HG03175 (cell line): ENCODE results near the gene SPATA33.

ENCODE experiments used
- ATAC-seq: cut with Tn5 transposase; IDR thresholded peaks from one replicate; pipeline ENCODE4 v1.9.1; 2021; ENCODE audit warnings: mild to moderate bottlenecking, moderate library complexity; ENCODE audit not compliant: unreplicated experiment

The SPATA33 gene

GRCh38 chr16:89706518-89707260, 49.1 kb downstream of the SPATA33 start:
- no peak for ATAC-seq

DNA sequence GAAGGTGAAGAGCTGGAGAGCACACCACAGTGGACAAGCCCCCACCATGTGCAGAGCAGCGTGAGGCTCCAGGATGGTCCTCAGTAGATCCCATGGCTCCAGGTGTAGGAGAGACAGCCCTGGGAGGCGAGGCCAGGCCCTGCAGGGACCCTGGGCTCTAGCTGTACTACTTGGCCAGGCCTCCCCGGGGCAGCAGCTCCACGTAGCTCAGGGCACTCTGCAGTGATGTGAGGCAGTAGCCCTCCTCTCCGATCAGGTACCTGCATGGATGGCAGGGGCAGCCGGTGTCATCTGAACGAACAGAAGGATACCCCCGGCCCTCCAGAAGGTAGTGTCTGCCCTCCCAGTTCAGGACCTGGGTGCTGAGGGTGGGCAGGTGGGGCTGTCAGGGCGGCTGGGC, 50.1 kb downstream of the SPATA33 start:
- no peak for ATAC-seq

DNA sequence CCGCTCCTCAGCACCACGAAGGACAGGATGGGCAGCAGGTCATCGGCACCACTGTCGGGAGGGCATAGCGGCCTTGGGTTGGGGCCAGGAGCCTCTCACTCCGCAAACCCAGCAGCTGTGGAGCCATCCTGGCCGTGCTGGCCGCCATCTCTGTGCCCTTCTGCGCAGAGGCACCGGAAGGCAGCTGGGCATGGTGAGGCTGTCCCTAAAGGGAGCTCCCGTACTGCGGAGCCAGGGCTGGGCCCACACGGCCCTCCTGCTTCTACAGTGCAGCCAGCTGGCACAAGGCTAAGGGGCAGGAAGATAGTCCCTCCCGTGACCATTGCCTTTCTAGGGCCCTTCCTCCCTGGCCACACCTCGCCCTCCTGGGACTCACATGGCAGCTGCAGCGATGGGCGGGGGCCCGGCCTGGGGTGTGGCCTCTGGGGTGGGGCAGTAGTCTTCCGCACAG, 50.9 kb downstream of the SPATA33 start:
- no peak for ATAC-seq

DNA sequence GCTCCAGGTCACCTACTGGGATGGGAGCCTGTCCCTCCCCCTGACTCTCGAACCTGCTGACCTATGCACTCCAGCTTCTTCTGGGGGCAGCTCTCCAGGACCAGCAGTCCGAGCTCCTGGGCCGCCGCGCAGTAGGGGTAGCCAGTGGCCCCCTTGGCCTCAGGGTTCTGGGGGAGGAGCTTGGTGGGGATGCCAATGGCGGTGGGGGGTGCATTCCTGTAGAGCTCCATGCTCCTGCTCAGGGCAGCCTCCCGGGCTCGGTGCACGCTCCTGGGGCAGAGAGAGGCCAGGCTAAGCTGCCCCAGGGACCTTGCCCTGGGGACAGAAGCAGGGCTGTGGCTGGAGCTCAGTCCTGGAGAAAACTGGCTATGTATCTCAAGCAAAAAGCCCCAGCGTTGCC, 51.5 kb downstream of the SPATA33 start:
- ATAC-seq = no peak

GRCh38 chr16:89709716-89710432, 52.2 kb downstream of the SPATA33 start:
- no peak for ATAC-seq

DNA sequence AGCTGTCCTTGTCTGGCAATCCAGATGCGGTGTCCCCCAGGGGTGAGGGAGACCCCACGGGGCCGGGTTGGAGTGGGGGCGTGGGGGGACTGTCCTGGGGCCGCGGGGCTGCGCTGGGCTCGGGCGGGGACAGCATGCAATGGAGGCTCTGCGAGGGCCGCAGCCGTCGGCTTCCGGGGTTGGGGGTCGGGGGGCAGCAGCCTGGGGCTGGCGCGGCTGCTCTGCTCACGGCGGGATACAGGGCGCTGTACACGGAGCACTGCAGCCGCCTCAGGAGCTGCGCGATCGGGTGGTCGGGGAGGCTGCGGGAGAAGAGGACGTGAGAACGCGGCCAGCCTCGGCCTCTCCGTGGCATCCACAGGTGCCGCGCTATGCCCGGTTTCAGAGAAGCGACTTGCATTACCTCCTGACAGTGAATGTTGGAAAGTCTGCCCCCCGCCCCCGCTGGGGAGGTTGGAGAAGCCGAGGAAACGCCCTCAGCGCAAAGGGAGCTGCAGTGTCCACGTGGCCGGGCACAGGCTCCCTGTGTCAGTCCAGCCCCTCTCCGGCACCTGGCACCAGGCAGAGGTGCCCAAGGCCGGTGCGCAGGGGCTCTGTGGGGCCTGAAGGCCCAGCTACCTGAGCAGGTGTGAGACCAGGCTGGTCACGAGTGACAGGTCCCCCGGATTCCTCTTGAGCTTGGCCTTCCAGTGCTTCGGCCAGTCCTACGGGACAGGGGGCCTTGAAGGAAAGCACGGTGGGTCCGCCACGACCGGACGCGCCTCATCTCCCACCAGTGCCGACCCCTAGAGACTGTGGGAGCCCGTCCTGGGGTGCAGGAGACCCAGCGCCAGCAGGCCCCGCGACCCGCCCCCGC, 53.3 kb downstream of the SPATA33 start:
- ATAC-seq = no peak

DNA sequence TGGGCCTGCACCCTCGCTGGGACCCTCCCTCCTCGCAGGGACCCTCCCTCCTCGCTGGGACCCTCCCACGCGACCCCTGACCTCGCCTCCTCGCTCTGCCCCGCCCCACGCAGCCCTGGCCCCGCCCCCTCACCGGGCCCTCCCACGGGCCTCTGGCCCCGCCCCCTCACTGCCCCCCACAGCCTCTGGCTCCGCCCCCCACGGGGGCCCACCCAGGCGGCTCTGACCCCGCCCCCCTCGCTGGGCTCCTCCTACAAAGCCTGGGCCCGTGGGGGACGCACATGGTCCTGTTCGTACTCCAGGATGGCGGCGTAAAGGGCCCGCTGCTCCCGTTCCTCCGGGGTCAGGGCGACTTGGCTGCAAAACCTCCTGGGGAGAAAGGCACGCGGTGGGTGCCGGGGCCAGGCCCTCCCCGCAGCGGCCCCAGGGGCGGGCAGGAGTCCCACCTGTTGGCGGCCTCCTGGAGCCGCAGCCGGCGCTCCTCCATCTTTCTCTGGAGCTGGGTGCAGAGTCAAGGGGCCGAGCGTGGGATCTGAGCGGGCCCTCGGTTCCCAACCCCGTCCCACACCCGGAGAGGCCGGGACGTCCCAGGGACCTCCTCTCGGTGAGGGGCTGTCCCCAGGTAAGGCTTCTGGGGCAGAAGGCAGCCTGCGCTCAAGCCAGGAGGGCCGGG, 54.1 kb downstream of the SPATA33 start:
- ATAC-seq = peak; percentile 51

- ATAC-seq = peak; percentile 15
Measured at GRCh38 chr16:89712274-89712781, 54.7 kb downstream of the SPATA33 start.

- ATAC-seq = no peak
Measured at GRCh38 chr16:89716493-89716892, 58.9 kb downstream of the SPATA33 start.

DNA sequence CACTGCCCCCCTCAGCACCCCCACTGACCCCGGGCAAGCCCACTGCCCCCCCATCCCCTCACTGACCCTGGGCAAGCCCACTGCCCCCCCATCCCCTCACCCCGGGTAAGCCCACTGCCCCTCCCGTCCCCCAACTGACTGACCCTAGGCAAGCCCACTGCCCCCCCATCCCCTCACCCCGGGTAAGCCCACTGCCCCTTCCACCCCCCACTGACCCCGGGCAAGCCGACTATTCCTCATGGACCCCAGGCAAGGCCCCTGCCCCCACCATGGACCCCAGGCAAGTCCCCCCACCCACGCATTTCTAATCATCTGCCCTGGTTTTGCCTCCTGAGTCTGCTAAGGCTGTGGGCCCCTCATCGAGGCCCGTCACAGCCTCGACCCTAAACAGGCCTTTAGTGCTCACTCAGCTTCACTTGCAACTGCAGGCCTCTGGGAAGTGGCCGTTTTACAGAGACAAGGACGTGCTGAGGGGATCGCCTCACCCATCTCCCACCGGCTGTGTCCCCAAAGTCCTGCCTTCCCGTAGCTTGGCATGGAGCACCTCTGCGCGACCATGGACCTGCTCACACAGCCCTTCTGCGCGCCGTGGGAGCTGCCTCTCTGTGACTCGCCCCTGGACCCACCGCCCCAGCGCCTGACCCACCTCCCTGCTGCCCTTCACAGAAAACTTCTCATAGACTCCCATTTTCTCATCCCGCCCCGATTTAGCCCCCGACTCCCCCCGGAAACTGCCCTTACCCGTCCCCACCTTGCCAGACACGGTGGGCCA, 59.5 kb downstream of the SPATA33 start:
- ATAC-seq = no peak

DNA sequence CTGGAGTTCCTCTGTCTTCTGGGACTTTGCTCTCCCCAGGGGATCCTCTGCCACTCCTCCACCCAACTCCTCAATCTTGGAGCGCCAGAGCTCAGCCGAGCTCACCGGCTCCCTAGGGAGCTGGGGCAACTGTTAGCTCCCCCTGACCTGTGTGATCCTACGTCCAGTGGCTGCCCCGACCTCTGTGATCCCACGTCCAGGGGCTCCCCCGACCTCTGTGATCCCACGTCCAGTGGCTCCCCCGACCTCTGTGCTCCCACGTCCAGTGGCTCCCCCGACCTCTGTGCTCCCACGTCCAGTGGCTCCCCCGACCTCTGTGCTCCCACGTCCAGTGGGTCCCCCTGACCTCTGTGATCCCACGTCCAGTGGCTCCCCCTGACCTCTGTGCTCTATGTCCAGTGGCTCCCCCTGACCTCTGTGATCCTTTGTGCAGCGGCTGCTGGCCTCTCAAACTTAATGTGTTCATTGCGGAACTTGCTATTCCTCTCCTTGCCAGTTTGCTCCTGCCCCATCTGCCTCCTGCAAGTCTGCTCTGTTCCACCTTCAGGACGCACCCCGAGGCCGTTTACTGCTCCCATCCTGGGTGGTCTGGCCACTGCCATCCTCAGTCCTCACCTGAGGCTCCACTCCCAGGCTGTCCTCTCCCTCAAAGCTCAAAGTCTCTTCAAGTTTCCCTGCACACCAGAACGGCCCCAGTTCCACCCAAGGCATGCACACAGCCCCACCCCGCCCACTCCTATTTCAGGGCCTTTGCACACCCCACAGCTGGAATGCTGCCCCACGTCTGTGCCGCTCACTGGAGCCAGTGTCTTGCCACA, 60.3 kb downstream of the SPATA33 start:
- ATAC-seq = no peak
